Fibroblast of lung (primary cell): ENCODE data around the gene PEX12.

Experiments used
- CTCF ChIP-seq, 2 donors: IDR thresholded peaks in 1 of 2; conservative IDR thresholded peaks in 1 of 2; 1 replicate in 1 of 2; 2 replicates in 1 of 2; pipeline ENCODE4 v1.5.1; 2011 to 2012; ENCODE audit warnings: low read length in 2 of 2, control low read depth in 1 of 2, inconsistent platforms in 1 of 2, low read depth in 1 of 2, mild to moderate bottlenecking in 1 of 2
- EZH2 ChIP-seq: IDR thresholded peaks from 2 replicates; pipeline ENCODE4 v1.5.1; 2012; ENCODE audit warnings: low read length, control low read depth, mild to moderate bottlenecking; ENCODE audit errors: missing control alignments

GRCh38 chr17:35541434-35541833 lies 36.9 kb downstream of the PEX12 start:
- TF ChIP-seq CTCF (conservative IDR thresholded peaks at IDR 0.05 in 1 of 2, IDR thresholded peaks at IDR 0.05 in 1 of 2; ENCODE audit: low read depth in 1 of 2, low read length in 2 of 2) = no peak
- TF ChIP-seq EZH2 = no peak
